Stimulated activated CD4-positive, alpha-beta T cell treated with anti-CD3 and anti-CD28 coated beads, Interleukin-12 subunit alpha, Interleukin-12 subunit beta, amount 100 ng/mL, for 24 hours (primary cell): ENCODE data around the gene SH3GLB1.

ENCODE experiments used
- DNase-seq, 2 experiments: peaks; one replicate each; pipeline ENCODE4 v3.0.0-alpha.2; 2020; ENCODE audit warnings: low read depth in 2 of 2

SH3GLB1 gene

GRCh38 chr1:86733340-86733739 lies 29.0 kb downstream of the SH3GLB1 start:
- DNase-seq: no peak

- DNase-seq: no peak
These were observed 35.5 kb downstream of the SH3GLB1 start for GRCh38 chr1:86739648-86740509.

GRCh38 chr1:86741947-86742572 lies 37.7 kb downstream of the SH3GLB1 start:
- DNase-seq: peak in 1 of 2 experiments; percentile 6

- no peak for DNase-seq
These were observed 42.9 kb downstream of the SH3GLB1 start for GRCh38 chr1:86747304-86747703.

- no peak for DNase-seq
These were observed 44.4 kb downstream of the SH3GLB1 start for GRCh38 chr1:86748622-86749373.

- DNase-seq: no peak
These were observed 45.7 kb downstream of the SH3GLB1 start for GRCh38 chr1:86750076-86750475.

GRCh38 chr1:86750530-86750929 lies 46.2 kb downstream of the SH3GLB1 start:
- no peak for DNase-seq

GRCh38 chr1:86751923-86752322 lies 47.5 kb downstream of the SH3GLB1 start:
- no peak for DNase-seq

- no peak for DNase-seq
These were observed 49.3 kb downstream of the SH3GLB1 start for GRCh38 chr1:86753700-86754099.

- DNase-seq: no peak
These were observed 50.0 kb downstream of the SH3GLB1 start for GRCh38 chr1:86754265-86754974.

- DNase-seq: no peak
These were observed 51.7 kb downstream of the SH3GLB1 start for GRCh38 chr1:86756062-86756406.

GRCh38 chr1:86757272-86757984 lies 53.1 kb downstream of the SH3GLB1 start:
- DNase-seq: no peak

- no peak for DNase-seq
These were observed 54.2 kb downstream of the SH3GLB1 start for GRCh38 chr1:86758570-86758969.

GRCh38 chr1:86760199-86760598 lies 55.8 kb downstream of the SH3GLB1 start:
- DNase-seq: no peak

- no peak for DNase-seq
These were observed 58.0 kb downstream of the SH3GLB1 start for GRCh38 chr1:86762336-86762735.

GRCh38 chr1:86764523-86764922 lies 60.1 kb downstream of the SH3GLB1 start:
- no peak for DNase-seq

GRCh38 chr1:86765073-86765472 lies 60.7 kb downstream of the SH3GLB1 start:
- no peak for DNase-seq

GRCh38 chr1:86765674-86766073 lies 61.3 kb downstream of the SH3GLB1 start:
- no peak for DNase-seq

- DNase-seq: no peak
These were observed 64.2 kb downstream of the SH3GLB1 start for GRCh38 chr1:86768554-86768953.

- DNase-seq: no peak
These were observed 64.7 kb downstream of the SH3GLB1 start for GRCh38 chr1:86769065-86769464.
